Muscle of leg (tissue), 16 donors: ENCODE data around the gene WNT7B. TPM values are rescaled to one million over a fixed set of nuclear protein-coding genes. Genes with fewer than 3 reads are reported as not detected.

Experiments used
- DNase-seq: peaks from one replicate; pipeline ENCODE4 v3.0.0; 2013
- H3K27ac ChIP-seq: one replicate; pipeline ENCODE4 v1.5.1; 2013; ENCODE audit warnings: mild to moderate bottlenecking, low read length, control low read depth
- H3K27me3 ChIP-seq: one replicate; pipeline ENCODE4 v1.6.1; 2013; ENCODE audit warnings: low read length; ENCODE audit not compliant: control insufficient read depth, insufficient read depth
- H3K36me3 ChIP-seq: one replicate; pipeline ENCODE4 v1.6.1; 2013; ENCODE audit warnings: low read length; ENCODE audit not compliant: control insufficient read depth, insufficient read depth
- H3K4me1 ChIP-seq: one replicate; pipeline ENCODE4 v1.6.1; 2013; ENCODE audit warnings: low read length; ENCODE audit not compliant: control insufficient read depth, insufficient read depth
- H3K4me3 ChIP-seq: one replicate; pipeline ENCODE4 v1.5.1; 2013; ENCODE audit warnings: low read length, control low read depth
- H3K9me3 ChIP-seq: replicated peaks from 2 replicates; pipeline ENCODE4 v1.6.1; 2013; ENCODE audit warnings: low read depth, low read length; ENCODE audit not compliant: control insufficient read depth
- WGBS: methylation state at CpG from one replicate; pipeline ENCODE4 v1.1.5; 2013; ENCODE audit warnings: missing lambda C conversion rate; ENCODE audit not compliant: insufficient coverage; 5-methylcytosine and 5-hydroxymethylcytosine counted together
- long read RNA-seq, 11 donors: transcript quantifications; one replicate each; lab custom pipeline, GENCODE V29; 2026
- polyA plus RNA-seq, 8 donors: library from polyadenylated mRNA; unstranded; fragments of 120-200 nt; gene quantifications; one replicate each; pipeline versions ENCODE4 v1.2.1 to v1.2.3, GENCODE V29; 2013; ENCODE audit warnings: inconsistent platforms in 1 of 8, low replicate concordance in 1 of 8; ENCODE audit not compliant: insufficient read length in 8 of 8, insufficient read depth in 1 of 8
- total RNA-seq: library from RNA; stranded (reverse); fragments of 120-200 nt; gene quantifications from one replicate; pipeline ENCODE4 v1.2.4, GENCODE V29; 2013

Gene WNT7B
- total RNA-seq (0.04 TPM), polyA plus RNA-seq (1 to 10 TPM in 1 of 8 donors, under 1 TPM in 5, not detected in 2; 0.04 to 3.4 (median 0.14) TPM)
- long read RNA-seq, donor 1: 0 reads
- long read RNA-seq, donor 2: 0 reads
- long read RNA-seq, donor 3: 0 reads
- long read RNA-seq, donor 4: 0 reads
- long read RNA-seq, donor 5: 0 reads
- long read RNA-seq, donor 6: 0 reads
- long read RNA-seq, donor 7: 0 reads
- long read RNA-seq, donor 8: 0 reads
- long read RNA-seq, donor 9: 0 reads
- long read RNA-seq, donor 10: 0 reads
- long read RNA-seq, donor 11: 0 reads

DNA sequence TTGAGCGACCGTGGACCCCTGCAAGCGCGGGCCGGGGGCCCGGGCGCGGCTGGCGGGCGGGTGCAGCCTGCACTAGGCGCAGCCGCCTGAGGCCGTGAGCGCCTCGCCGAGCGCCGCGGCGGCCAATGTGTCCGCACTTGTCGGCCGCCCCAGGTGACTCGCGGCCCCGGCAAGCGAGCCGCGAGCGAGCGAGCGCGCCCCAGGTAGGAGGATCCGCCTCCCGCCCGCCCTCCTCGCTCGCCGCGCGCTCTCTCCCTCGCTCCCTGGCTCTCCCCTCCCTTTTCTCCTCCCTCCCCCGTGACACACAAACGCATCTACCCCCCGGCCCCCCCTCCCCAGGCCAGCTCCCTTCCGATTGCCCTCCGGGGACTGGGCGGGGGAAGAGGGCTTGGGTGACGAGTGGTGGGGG is at the start of gene WNT7B:
Gene WNT7B, minus strand, starts transcription at position 160 of the 409 bp plus-strand sequence. CDS start 408 bp downstream, outside the sequence.
- WGBS: under 1% methylated on average over 41 of the region's 49 CpGs
- Histone ChIP-seq H3K4me3 (no peak within 1 kb of the TSS), H3K4me1 (peaks cover 17% of the 10 kb centered on the region), H3K27me3 (peaks cover 67% of the 10 kb centered on the region), H3K27ac (no peak within 1 kb of the TSS), H3K9me3 (no peaks in the 10 kb centered on the region), H3K36me3 (no peaks in the 10 kb centered on the region)
- no peak for DNase-seq

DNA sequence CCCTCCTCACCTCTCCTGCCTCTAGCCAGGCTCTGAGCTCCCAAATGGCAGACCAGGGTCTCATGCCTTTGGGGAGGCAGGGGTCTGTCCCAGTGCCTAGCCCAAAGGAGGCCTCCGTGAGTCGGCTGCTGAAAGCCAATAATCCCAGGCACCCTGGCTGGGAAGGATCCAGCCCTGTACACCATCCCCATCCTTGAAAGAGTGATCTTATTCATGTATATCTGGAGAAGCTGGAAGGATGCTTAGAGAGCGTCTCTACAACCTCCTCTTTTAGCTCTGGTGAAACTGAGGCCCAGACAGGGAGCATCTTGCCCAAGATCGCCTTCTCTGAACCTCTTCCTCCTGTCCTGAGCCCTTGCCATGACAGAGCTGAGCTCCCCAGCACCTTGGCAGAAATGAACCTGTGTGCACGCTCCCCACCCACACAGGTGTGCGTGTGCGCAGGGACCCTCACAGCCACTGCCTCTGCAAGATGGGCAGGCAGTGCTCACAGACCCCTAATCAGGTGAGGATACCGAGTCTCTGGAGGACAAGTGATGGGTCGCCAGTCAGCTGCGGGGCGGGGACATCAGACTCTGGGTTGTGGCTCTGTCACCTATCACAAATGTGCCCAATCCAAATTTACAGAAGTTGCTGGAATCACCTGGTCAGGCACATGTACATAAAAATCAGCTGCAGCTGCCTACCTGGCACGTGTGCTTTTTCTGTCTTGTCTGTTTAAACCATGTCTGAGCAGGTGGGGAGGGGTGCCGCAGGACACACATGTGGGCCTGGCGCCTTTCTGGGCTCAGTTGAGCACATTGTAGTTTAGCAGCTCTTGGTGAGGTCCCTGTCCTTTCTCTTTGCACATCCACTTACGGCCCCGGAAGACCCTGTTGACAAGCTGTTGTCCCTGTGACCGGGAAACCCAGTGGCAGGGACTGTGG is 49.3 kb upstream of the WNT7B start:
- H3K4me1 ChIP-seq: peaks cover 26% of the 10 kb centered on the region
- no peak overlapping the region for H3K27ac ChIP-seq
- H3K36me3 ChIP-seq: no peaks in the 10 kb centered on the region
- no peak overlapping the region for H3K4me3 ChIP-seq
- 85% methylated on average over 15 of the region's 17 CpGs for WGBS
- H3K27me3 ChIP-seq: peaks cover 33% of the 10 kb centered on the region
- H3K9me3 ChIP-seq: no peaks in the 10 kb centered on the region
- DNase-seq: no peak

DNA sequence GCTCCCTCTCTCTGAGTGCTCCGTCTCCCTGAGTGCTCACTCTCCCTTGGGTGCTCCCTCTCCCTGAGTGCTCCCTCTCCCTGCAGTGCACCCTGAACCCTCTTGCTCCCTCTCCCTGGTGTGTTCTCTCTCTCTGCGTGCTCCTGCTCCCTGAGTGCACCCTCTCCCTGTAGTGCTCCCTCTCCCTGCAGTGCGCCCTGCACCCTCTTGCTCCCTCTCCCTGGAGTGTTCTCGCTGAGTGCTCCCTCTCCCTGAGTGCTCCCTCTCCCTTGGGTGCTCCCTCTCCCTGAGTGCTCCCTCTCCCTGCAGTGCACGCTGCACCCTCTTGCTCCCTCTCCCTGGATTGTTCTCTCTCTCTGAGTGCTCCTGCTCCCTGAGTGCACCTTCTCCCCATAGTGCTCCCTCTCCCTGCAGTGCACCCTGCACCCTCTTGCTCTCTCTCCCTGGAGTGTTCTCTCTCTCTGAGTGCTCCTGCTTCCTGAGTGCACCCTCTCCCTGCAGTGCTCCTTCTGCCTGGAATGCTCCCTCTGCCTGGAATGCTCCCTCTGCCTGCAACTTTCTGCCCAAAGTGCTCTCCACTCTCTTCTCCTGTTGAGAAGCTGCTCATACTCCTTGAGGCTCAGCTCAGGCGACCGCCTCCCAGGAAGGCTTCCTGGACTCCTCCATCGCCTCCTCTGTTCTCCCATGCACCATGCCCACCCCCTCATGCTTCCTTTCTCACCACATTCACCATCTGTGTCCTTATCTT is 48.4 kb upstream of the WNT7B start:
- 83% methylated on average over 8 of the region's 8 CpGs for WGBS
- no peak overlapping the region for H3K4me3 ChIP-seq
- no peak overlapping the region for H3K27ac ChIP-seq
- no peaks in the 10 kb centered on the region for H3K9me3 ChIP-seq
- peaks cover 33% of the 10 kb centered on the region for H3K27me3 ChIP-seq
- H3K36me3 ChIP-seq: no peaks in the 10 kb centered on the region
- H3K4me1 ChIP-seq: peaks cover 24% of the 10 kb centered on the region
- no peak for DNase-seq

GRCh38 chr22:46024136-46024840 is 47.3 kb upstream of the WNT7B start:
- no peak for DNase-seq
- 85% methylated on average over 3 of the region's 4 CpGs for WGBS
- H3K27me3 ChIP-seq: peaks cover 33% of the 10 kb centered on the region
- H3K4me3 ChIP-seq: no peak overlapping the region
- peaks cover 20% of the 10 kb centered on the region for H3K4me1 ChIP-seq
- no peaks in the 10 kb centered on the region for H3K36me3 ChIP-seq
- H3K9me3 ChIP-seq: no peaks in the 10 kb centered on the region
- H3K27ac ChIP-seq: peak overlapping the region; percentile 29

DNA sequence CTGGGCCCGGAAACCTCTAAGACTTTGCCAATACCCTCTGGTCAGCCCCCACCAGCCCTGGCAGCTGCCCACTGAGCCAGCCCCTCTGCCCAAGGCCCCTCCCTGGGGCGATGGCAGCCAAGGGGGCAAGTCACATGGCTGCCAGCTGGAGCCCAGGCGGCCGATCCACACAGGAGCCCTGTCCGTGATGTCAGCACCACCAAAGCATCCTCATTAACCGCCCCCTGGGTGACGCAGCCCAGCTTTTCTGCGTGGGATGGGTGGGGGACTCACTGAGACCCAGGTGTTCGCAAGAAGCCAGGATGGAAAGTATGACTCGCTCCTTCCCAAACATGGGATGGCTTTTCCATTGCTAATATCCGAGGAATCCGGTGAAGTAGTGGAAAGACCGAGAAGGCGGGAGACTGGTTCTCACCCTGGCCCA is 46.6 kb upstream of the WNT7B start:
- Histone ChIP-seq H3K4me3 (no peak overlapping the region), H3K9me3 (no peaks in the 10 kb centered on the region), H3K36me3 (no peaks in the 10 kb centered on the region), H3K27ac (no peak overlapping the region), H3K27me3 (peaks cover 33% of the 10 kb centered on the region), H3K4me1 (peaks cover 20% of the 10 kb centered on the region)
- DNase-seq: peak; percentile 87
- 60% methylated on average over 6 of the region's 14 CpGs for WGBS

DNA sequence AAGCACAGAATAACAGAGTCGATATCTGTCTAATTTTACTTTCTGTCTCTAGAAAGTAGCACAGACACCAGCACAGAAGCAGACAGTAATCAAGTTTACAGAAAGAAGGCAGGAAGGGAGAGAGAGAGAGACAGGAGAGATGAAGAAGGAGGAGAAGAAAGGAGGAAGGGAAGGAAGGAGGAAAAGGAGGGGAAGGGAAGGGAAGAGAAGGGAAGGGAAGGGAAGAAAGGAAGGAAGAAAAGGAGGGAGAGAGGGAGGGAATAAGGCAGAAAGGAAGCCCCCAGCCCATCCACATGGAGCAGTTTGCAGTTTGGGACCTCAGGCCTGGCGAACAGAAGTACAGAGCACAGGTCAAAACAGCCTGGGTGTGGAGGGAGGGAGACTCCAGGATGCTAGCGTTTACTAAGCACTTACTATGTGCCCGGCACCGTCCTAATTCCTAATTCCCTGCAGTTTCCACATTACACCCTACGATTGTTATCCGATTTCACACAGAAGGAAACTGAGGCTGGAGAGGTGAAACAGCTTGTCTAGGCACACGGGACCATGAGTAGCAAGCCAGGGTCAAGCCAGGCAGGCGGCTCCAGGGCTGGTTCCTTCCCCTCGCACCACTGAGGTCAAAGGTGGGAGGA is 46.0 kb upstream of the WNT7B start:
- Histone ChIP-seq H3K27me3 (peaks cover 33% of the 10 kb centered on the region), H3K4me1 (peaks cover 20% of the 10 kb centered on the region), H3K9me3 (no peaks in the 10 kb centered on the region), H3K36me3 (no peaks in the 10 kb centered on the region), H3K27ac (no peak overlapping the region), H3K4me3 (no peak overlapping the region)
- no peak for DNase-seq
- 83% methylated on average over 1 of the region's 10 CpGs for WGBS

GRCh38 chr22:46021577-46021976 is 44.6 kb upstream of the WNT7B start:
- Histone ChIP-seq H3K9me3 (no peaks in the 10 kb centered on the region), H3K36me3 (no peaks in the 10 kb centered on the region), H3K27ac (no peak overlapping the region), H3K4me1 (peaks cover 12% of the 10 kb centered on the region), H3K4me3 (no peak overlapping the region), H3K27me3 (peaks cover 28% of the 10 kb centered on the region)
- no peak for DNase-seq
- 54% methylated on average over 2 of the region's 3 CpGs for WGBS

- Histone ChIP-seq H3K4me1 (peaks cover 17% of the 10 kb centered on the region), H3K4me3 (no peak overlapping the region), H3K9me3 (no peaks in the 10 kb centered on the region), H3K27me3 (peaks cover 10% of the 10 kb centered on the region), H3K27ac (no peak overlapping the region), H3K36me3 (no peaks in the 10 kb centered on the region)
- no peak for DNase-seq
- 73% methylated on average over 2 of the region's 6 CpGs for WGBS
These were observed 42.4 kb upstream of the WNT7B start for GRCh38 chr22:46019351-46019750.

DNA sequence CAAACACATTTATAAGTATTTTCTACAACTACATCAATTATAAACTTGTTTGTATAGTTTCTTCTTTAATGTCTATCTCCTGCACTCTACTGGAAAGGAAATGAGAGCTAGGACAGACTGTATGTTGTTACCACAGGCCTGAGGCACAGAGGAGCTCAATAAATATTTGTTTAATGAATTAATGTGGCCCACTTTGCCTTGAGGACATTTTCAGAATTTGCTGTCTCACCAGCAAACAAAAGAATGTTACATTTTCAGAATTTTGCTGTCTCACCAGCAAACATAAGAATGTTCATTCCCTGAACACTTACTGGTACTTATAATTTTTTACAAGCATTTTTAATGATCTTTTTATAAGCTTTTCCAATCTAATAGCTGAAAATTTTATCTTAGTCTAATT is 41.9 kb upstream of the WNT7B start:
- Histone ChIP-seq H3K4me3 (no peak overlapping the region), H3K4me1 (peaks cover 21% of the 10 kb centered on the region), H3K36me3 (no peaks in the 10 kb centered on the region), H3K9me3 (no peaks in the 10 kb centered on the region), H3K27me3 (peaks cover 10% of the 10 kb centered on the region), H3K27ac (no peak overlapping the region)
- no peak for DNase-seq
